Stomach smooth muscle (tissue), 2 donors: ENCODE results near the gene RETREG1.

Experiments
- H3K27ac ChIP-seq: one replicate; pipeline ENCODE4 v1.7.0; 2013; ENCODE audit warnings: mild to moderate bottlenecking, low read length, inconsistent platforms
- H3K27me3 ChIP-seq, 2 donors: one replicate each; pipeline ENCODE4 v1.7.0; 2013; ENCODE audit warnings: low read length in 2 of 2; ENCODE audit not compliant: insufficient read depth in 2 of 2, control insufficient read depth in 1 of 2
- H3K36me3 ChIP-seq, 2 donors: one replicate each; pipeline ENCODE4 v1.7.0; 2013; ENCODE audit warnings: low read length in 2 of 2; ENCODE audit not compliant: control insufficient read depth in 2 of 2, insufficient read depth in 2 of 2
- H3K4me1 ChIP-seq: one replicate; pipeline ENCODE4 v1.7.0; 2013; ENCODE audit warnings: low read length; ENCODE audit not compliant: control insufficient read depth, insufficient read depth
- H3K4me3 ChIP-seq, 2 donors: one replicate each; pipeline ENCODE4 v1.7.0; 2013; ENCODE audit warnings: low read length in 2 of 2
- H3K9ac ChIP-seq, 2 donors: one replicate each; pipeline ENCODE4 v1.7.0; 2013; ENCODE audit warnings: low read length in 2 of 2, mild to moderate bottlenecking in 1 of 2
- H3K9me3 ChIP-seq, 2 donors: one replicate each; pipeline ENCODE4 v1.7.0; 2013; ENCODE audit warnings: low read length in 2 of 2; ENCODE audit not compliant: control insufficient read depth in 2 of 2
- donor health status: healthy.
- donor health status: Pancreatic carcinoma.

The RETREG1 gene

DNA sequence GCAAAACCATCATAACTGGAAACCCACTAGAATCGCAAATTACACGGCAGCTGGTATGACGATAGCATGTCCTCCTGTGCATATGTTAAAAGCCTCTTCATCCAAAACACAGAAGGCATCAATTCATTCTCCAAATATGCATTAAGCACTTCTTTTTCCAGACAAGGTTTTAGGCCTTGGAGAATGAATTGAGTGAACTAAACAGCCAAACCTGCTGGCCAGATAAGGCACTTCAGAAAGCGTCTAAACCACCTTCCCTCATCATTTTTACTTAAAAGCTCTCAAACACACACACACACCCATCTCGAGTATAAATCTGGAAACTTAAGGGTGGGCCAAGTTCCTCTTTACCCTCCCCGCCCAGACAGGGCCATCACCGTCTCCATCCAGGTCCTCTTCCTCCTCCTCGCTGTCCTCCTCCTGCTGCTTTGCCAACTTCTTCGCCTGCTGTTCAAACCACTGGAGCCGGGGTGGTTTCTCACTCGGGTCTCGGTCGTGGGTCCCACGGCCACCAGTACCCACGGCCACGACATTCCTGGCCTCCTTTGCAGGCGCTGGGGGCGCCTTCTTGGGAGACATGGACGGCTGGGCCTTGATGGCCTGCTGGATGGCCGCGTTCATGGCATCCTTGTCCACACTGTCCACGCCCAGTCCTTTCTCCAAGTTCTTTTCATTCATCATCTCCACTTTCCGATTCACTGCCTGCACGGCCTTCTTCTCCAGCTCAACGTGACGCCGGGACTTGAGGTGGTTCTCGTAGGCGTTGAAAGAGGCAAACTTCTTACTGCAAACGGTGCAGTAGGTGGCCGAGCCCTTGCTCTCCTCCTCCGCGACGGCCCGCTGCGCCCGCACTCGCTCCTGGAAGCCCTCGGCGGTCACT is 151.9 kb downstream of the RETREG1 start:
- H3K9ac ChIP-seq: peak overlapping the region; percentile 86 to 91
- H3K27me3 ChIP-seq: no peaks in the 10 kb centered on the region
- no peaks in the 10 kb centered on the region for H3K9me3 ChIP-seq
- H3K36me3 ChIP-seq: peaks cover 23 to 25% of the 10 kb centered on the region in 2 donors
- H3K4me1 ChIP-seq: peaks cover 16% of the 10 kb centered on the region
- H3K4me3 ChIP-seq: peak overlapping the region; percentile 87 to 98
- H3K27ac ChIP-seq: peak overlapping the region; percentile 60

- H3K36me3 ChIP-seq: peaks cover 23 to 25% of the 10 kb centered on the region in 2 donors
- peak overlapping the region; percentile 87 to 98 for H3K4me3 ChIP-seq
- H3K4me1 ChIP-seq: peaks cover 16% of the 10 kb centered on the region
- H3K9ac ChIP-seq: peak overlapping the region; percentile 0 to 86
- no peaks in the 10 kb centered on the region for H3K9me3 ChIP-seq
- no peak overlapping the region for H3K27ac ChIP-seq
- H3K27me3 ChIP-seq: no peaks in the 10 kb centered on the region
Observed at GRCh38 chr5:16464231-16464630, 152.6 kb downstream of the RETREG1 start.

- no peaks in the 10 kb centered on the region for H3K9me3 ChIP-seq
- H3K36me3 ChIP-seq: peaks cover 32 to 40% of the 10 kb centered on the region in 2 donors
- H3K4me3 ChIP-seq: no peak overlapping the region
- H3K4me1 ChIP-seq: peaks cover 10% of the 10 kb centered on the region
- no peak overlapping the region for H3K9ac ChIP-seq
- H3K27ac ChIP-seq: no peak overlapping the region
- no peaks in the 10 kb centered on the region for H3K27me3 ChIP-seq
Observed at GRCh38 chr5:16461782-16462181, 155.0 kb downstream of the RETREG1 start.

DNA sequence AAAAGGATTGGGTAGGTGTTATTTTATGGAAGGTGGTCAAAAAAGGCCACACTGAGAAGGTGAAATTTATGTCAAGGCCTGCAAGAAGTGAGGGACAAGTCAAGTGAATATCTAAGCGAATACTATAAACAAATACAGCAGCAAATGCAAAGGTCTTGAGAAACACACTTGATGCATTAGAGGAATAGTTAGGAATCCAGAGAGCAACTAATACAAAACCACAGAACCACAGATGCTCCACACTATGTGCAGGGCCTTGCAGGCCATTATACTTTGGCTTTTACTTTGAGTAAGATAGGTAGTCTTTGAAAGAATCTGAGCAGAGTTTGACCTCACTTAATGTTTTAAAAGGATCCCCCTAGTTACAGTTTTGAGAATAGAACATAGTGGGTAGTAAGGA is 155.8 kb downstream of the RETREG1 start:
- H3K4me3 ChIP-seq: no peak overlapping the region
- H3K9me3 ChIP-seq: no peaks in the 10 kb centered on the region
- H3K9ac ChIP-seq: peak overlapping the region in 1 of 2 donors; percentile 12
- H3K4me1 ChIP-seq: peaks cover 10% of the 10 kb centered on the region
- H3K27ac ChIP-seq: no peak overlapping the region
- H3K27me3 ChIP-seq: no peaks in the 10 kb centered on the region
- peaks cover 32 to 40% of the 10 kb centered on the region in 2 donors for H3K36me3 ChIP-seq

GRCh38 chr5:16459451-16459850 is 157.3 kb downstream of the RETREG1 start:
- H3K9ac ChIP-seq: no peak overlapping the region
- peaks cover 3% of the 10 kb centered on the region for H3K4me1 ChIP-seq
- no peaks in the 10 kb centered on the region for H3K9me3 ChIP-seq
- H3K27ac ChIP-seq: no peak overlapping the region
- no peak overlapping the region for H3K4me3 ChIP-seq
- H3K27me3 ChIP-seq: no peaks in the 10 kb centered on the region
- peaks cover 36 to 44% of the 10 kb centered on the region in 2 donors for H3K36me3 ChIP-seq

DNA sequence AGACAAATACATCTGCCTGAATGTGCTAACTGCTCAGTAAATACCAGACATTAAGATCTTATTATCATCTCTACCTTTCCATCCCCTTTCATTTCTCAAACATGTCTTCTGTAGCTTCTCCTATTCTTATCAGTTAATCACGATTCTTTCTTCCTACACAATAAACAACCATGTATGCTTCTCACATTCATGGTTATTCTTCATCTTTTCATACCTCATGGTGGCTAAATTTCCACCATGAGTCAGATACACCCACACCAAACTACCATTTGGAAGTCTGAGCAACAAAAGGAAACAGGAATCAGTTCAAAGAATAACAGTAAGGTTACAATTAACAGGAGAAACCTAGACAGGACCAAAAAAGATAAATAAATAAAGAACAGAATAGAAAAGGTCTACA is 158.9 kb downstream of the RETREG1 start:
- Histone ChIP-seq H3K4me1 (no peaks in the 10 kb centered on the region), H3K36me3 (peaks cover 34 to 40% of the 10 kb centered on the region in 2 donors), H3K9me3 (no peaks in the 10 kb centered on the region), H3K4me3 (no peak overlapping the region), H3K9ac (no peak overlapping the region), H3K27me3 (no peaks in the 10 kb centered on the region), H3K27ac (no peak overlapping the region)

DNA sequence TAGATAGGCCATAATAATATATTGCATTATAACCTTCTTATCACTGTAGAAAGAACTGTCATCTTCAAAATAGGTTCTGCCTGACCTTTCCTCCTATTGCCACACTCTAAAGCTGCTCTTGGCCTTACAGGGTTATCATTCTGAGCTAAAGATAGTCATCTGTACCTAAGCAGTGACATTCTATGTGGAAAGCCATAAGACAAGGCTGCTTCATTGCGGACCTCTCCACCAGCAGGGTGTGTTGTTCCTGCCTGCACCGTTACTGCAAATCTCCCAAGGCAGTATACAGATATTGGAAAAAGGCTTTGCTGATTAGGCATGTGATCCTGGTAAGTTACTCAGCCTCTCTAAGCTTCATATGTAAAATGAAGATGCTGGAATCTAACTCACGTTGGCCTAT is 159.3 kb downstream of the RETREG1 start:
- Histone ChIP-seq H3K4me3 (no peak overlapping the region), H3K9ac (no peak overlapping the region), H3K4me1 (no peaks in the 10 kb centered on the region), H3K9me3 (no peaks in the 10 kb centered on the region), H3K36me3 (peaks cover 34 to 39% of the 10 kb centered on the region in 2 donors), H3K27ac (no peak overlapping the region), H3K27me3 (no peaks in the 10 kb centered on the region)

DNA sequence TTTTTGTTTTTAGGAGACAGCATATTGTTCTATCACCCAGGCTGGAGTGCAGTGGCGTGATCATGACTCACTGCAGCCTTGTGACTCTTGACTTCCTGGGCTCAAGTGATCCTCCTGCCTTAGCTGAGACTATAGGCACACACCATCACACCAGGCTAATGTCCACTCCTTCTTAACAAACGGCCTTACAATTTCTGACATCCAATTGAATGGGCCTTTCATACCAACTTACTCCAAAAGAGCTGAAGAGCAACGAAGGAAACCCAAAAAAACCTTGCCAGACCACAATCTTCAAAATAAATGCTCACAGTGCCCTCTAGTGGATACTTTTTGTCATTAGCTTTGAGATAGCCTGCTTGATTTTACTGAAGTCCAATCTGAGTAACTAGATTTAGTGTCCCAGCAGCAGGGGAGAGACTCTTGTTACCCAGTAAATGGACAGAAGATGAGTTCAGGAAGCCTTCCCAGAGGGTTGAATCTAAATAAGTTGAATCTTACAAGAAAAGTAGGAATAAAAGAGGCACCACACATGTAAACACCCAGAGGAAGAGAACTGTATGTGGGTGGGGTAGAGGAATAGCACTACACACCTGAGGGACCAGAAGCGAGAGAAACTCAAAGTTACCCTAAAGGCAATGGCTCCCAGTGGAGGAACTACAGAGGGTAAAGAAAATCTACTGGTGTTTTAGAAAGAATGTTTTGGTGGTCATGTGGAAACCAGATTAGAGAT is 160.5 kb downstream of the RETREG1 start:
- no peaks in the 10 kb centered on the region for H3K4me1 ChIP-seq
- no peak overlapping the region for H3K9ac ChIP-seq
- no peaks in the 10 kb centered on the region for H3K27me3 ChIP-seq
- H3K4me3 ChIP-seq: no peak overlapping the region
- H3K9me3 ChIP-seq: no peaks in the 10 kb centered on the region
- H3K36me3 ChIP-seq: peaks cover 31 to 34% of the 10 kb centered on the region in 2 donors
- H3K27ac ChIP-seq: no peak overlapping the region

DNA sequence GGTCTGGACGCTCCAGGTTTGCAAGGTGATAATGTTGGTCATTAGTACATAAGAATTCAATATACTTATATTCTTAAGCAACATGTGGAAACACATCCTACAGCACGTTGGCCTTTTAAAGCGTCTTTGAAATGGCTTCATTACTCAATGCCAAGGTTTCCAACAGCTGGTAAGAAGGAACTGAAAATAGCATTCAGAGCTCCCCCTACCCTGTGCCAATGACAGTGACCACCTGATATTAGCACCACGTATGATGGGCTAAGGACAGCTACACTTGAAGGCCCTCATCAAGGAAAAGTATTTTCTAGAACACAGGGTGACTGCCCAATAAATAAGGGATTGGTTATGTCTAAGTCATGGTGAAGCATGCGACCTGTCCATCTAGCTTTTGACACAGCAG is 161.1 kb downstream of the RETREG1 start:
- H3K27ac ChIP-seq: no peak overlapping the region
- no peaks in the 10 kb centered on the region for H3K27me3 ChIP-seq
- peaks cover 31 to 36% of the 10 kb centered on the region in 2 donors for H3K36me3 ChIP-seq
- H3K9ac ChIP-seq: no peak overlapping the region
- H3K4me1 ChIP-seq: no peaks in the 10 kb centered on the region
- no peak overlapping the region for H3K4me3 ChIP-seq
- no peaks in the 10 kb centered on the region for H3K9me3 ChIP-seq

DNA sequence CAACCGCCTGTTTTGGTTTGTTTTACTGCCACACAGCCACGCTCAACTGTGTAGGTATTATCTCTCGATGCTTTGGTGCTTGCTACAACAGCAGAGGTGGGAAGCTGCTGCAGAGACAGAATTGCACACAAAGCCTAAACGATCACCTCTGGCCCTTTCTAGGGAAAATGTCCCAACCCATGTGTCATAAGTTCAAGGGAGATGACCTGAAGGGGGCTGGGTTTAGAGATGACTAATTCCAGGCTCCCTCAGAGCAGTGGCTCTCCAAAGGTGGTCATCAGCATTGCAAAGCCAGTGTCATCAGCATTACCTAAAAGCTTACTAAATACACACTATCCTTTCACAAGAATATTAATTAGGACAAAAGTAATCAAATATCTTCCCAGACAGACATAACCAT is 162.1 kb downstream of the RETREG1 start:
- Histone ChIP-seq H3K27ac (no peak overlapping the region), H3K4me3 (no peak overlapping the region), H3K9me3 (no peaks in the 10 kb centered on the region), H3K4me1 (no peaks in the 10 kb centered on the region), H3K9ac (no peak overlapping the region), H3K27me3 (no peaks in the 10 kb centered on the region), H3K36me3 (peaks cover 39 to 42% of the 10 kb centered on the region in 2 donors)
